ENCODE results near the gene ZFR2.
"Not testable (repeated sequence)": the region's sequence is repeated elsewhere in the genome, so short reads cannot be mapped to it uniquely, and the experiment has no call there.

ZFR2 gene

GRCh38 chr19:3768748-3769099 is 100.1 kb downstream of the ZFR2 start:
- DNase-seq: no peak

- DNase-seq: no peak
Measured at GRCh38 chr19:3768015-3768747, 100.7 kb downstream of the ZFR2 start.

GRCh38 chr19:3767050-3767449 is 101.8 kb downstream of the ZFR2 start:
- no peak for DNase-seq

DNA sequence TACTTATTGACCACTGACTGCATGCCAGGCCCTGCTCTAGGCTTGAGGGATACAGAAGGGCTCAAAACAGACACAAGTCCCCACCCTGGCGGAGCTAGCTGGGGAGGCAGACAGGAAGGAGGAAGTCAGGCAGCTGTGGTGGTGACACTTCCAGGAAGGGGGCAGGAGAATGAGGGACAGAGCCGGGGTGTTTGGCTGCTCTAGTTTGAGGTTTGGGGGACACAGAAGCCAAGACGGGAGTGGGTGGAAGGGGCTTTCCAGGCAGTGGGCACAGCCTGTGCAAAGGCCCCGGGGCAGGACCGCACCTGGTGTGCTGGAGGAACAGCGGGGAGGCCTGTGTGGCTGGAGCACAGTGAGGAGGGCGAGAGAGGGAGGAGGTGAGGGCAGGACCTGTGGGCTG is 102.3 kb downstream of the ZFR2 start:
- no peak for DNase-seq

DNA sequence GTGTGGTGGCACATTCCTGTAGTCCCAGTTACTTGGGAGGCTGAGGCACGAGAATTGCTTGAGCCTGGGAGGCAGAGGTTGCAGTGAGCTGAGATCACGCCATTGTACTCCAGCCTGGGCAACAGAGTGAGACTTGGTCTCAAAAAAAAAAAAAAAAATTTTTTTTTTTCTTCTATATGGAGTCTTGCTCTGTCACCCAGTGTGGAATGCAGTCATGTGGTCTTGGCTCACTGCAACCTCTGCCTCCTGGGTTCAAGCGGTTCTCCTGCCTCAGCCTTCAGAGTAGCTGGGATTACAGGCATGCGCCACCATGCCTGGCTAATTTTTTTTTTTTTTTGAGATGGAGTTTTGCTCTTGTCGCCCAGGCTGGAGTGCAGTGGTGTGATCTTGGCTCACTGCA is 103.1 kb downstream of the ZFR2 start:
- not testable (repeated sequence) for DNase-seq

GRCh38 chr19:3765121-3765520 is 103.7 kb downstream of the ZFR2 start:
- no peak for DNase-seq

- peak; percentile 97 for DNase-seq
Measured at GRCh38 chr19:3762501-3763459, 106.1 kb downstream of the ZFR2 start, which contains the start of gene MRPL54. MRPL54 (plus strand) TSS chr19:3762682; CDS start chr19:3762701, 19 bp downstream.

- DNase-seq: no peak
Measured at GRCh38 chr19:3762130-3762473, 106.7 kb downstream of the ZFR2 start.

GRCh38 chr19:3761382-3762129 is 107.3 kb downstream of the ZFR2 start, which contains the start of gene APBA3:
APBA3 (minus strand) TSS chr19:3761692; CDS start chr19:3760264, 1,428 bp downstream.
- DNase-seq: peak; percentile 62

- no peak for DNase-seq
Measured at GRCh38 chr19:3760871-3761361, 107.9 kb downstream of the ZFR2 start.

DNA sequence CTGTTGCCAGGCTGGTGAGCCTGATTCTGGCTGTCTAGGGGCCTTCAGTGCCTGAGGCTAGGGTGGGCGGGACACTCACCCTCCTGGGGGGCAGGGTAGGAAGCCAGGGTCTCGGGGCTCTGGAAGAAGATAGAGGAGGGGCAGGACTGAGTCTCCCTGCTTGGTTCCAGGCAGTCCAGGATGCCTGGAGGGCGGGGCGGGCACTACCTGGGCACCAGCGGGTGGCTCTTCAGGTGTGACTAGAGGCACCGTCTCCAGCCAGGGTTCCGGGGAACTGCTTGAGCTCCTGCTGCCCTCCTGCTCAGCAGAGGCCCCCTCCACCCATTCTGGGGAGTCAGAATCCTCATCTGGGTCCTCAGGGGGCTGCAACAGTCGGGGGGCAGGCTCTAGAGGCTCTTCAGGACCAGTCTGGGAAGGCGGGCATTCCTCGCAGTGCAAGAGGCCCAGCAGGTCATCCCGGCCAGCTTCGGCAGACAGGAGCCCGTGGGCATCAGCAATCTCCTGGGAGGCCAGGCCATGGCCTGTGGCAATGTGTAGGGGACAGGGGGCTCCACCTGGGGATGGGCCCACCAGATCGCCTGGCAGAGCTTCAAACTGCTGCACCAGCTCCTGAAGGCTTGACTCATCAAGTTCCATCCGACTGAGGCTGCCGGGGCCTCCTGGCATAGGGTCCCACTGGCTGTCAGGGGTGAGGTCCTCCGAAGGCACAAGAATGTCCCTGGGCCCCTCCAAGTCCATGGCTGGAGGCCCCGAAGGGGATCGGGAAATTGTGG is 109.2 kb downstream of the ZFR2 start:
- no peak for DNase-seq

DNA sequence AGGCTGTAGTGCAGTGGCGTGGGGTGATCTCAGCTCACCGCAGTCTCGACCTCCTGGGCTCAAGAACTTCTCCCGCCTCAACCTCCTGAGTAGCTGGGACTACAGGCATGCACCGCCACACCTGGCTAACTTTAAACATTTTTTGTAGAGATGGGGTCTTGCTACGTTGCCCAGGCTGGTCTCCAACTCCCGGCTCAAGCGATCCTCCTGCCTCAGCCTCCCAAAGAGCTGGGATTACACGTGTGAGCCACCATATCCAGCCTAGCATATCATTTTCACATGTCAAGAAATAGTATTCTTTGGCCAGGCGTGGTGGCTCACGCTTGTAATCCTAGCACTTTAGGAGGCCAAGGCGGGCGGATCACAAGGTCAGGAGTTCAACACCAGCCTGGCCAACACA is 110.5 kb downstream of the ZFR2 start:
- not testable (repeated sequence) for DNase-seq

GRCh38 chr19:3757705-3758104 is 111.1 kb downstream of the ZFR2 start:
- not testable (repeated sequence) for DNase-seq
